D721Med (cell line): ENCODE data around the gene NFYA.

ENCODE experiments used
- DNase-seq: peaks from one replicate; pipeline ENCODE4 v3.0.0; 2011; ENCODE audit warnings: low spot score; ENCODE audit not compliant: insufficient read length
- FAIRE-seq: peaks from 2 replicates; lab custom pipeline; 2011; peaks lifted over from hg19 to GRCh38; lab: Jason Lieb, UNC
- CTCF ChIP-seq: IDR thresholded peaks from 2 replicates; pipeline ENCODE4 v1.5.1; 2012; ENCODE audit warnings: mild to moderate bottlenecking, control low read depth; ENCODE audit not compliant: insufficient read depth; ENCODE audit errors: missing control alignments

NFYA gene

GRCh38 chr6:41079080-41079479 lies 6.3 kb downstream of the NFYA start:
- FAIRE-seq (no peak), DNase-seq (no peak)
- no peak for TF ChIP-seq CTCF

GRCh38 chr6:41080621-41081020 lies 7.8 kb downstream of the NFYA start:
- DNase-seq: no peak
- TF ChIP-seq CTCF: no peak
- FAIRE-seq: no peak

GRCh38 chr6:41083072-41083471 lies 10.3 kb downstream of the NFYA start:
- FAIRE-seq (no peak), DNase-seq (no peak)
- TF ChIP-seq CTCF: no peak

- DNase-seq (no peak), FAIRE-seq (no peak)
- no peak for TF ChIP-seq CTCF
Observed at GRCh38 chr6:41085182-41085581, 12.4 kb downstream of the NFYA start.

GRCh38 chr6:41088451-41088850 lies 15.7 kb downstream of the NFYA start:
- TF ChIP-seq CTCF: no peak
- FAIRE-seq (no peak), DNase-seq (no peak)

- no peak for FAIRE-seq
- no peak for TF ChIP-seq CTCF
Observed at GRCh38 chr6:41090841-41091761, 18.3 kb downstream of the NFYA start.

More at GRCh38 chr6:41090841-41091761, 18.3 kb downstream of the NFYA start:
- DNase-seq: no peak
